Esophagus mucosa (tissue), 1 donor: ENCODE measurements around the gene TSPOAP1. TPM values are rescaled to one million over a fixed set of nuclear protein-coding genes. Genes with fewer than 3 reads are reported as not detected.

Experiments
- ATAC-seq: fragments of 200-7000 bp; cut with Tn5 transposase; one replicate; pipeline ENCODE4 v1.9.1; 2020
- total RNA-seq: library from RNA; stranded (reverse); gene quantifications from one replicate; pipeline ENCODE4 v1.2.4, GENCODE V29; 2023
- donor health status: DM: yes; HTN: yes; CAD: no.

Gene TSPOAP1
- total RNA-seq, 1 donor from 2014 or later = 2.6 TPM

DNA sequence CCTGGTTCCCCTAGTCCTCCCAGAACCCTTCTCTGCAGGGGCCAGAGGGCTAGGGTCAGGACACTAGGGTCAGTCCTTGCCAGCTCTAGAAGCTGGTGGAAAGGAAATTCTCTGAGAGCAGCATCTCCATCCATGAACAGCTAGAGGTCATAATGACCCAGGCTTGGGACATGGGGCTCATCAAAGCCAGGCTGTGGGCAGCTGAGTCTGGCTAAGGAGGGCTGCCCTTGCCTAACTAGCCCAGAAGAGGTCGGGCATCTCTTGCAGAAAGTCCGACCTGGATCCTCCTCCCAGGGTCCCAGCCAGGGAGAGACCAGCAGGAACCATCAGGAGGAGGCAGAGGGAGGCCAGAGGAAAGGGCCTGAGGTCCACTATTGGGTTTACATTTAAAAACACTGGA lies 52.2 kb downstream of the TSPOAP1 start:
- no peak for ATAC-seq

DNA sequence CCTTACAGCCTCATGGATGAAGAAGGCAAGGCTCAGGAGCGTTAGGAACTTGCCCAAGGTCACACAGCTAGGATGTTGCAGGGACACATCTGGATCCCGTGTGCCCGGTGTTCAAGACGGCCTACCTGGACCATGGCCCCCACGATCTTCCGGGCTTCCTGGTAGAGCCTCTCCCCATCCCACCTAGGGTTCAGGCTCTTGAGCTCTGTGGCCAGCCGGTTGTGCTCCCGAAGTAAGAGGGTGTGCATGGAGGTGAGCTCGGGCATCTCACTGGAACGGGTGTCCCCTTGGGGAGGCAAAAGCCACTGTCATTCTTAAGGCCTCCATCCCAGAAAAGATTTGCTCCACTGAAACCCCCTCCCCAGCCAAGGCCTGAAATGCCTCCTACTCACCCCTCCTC lies 53.2 kb downstream of the TSPOAP1 start:
- no peak for ATAC-seq

DNA sequence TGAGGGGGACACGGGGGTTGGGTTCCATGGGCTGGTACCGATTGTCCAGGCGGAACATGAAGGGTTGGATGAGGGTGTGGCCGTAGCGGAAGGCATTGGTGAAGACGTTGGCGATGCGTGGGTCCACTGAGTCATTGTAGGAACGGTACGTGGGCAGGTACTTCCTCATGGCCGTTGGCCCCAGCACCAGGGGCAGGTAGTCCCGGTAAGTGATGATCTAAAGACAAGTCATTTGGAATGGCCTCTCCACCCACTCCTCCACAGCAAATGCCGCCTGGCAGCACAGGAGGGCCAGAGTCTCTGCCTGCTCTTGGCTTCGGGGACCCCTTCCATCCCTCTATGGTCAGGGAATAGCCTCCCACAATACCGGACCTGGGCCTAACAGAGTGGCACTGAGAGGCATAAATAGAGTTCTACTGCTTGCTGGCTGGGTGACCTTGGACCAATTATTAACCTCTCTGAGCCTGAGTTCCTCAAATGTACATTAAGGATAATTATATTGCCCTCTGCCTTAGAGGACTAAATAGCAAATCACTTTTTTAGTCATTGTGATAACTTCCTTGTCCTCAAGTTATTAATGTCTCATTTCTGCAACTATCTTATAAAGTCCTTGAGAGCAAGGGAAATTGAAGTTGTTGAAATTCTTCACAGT lies 55.0 kb downstream of the TSPOAP1 start:
- ATAC-seq = peak; percentile 35

DNA sequence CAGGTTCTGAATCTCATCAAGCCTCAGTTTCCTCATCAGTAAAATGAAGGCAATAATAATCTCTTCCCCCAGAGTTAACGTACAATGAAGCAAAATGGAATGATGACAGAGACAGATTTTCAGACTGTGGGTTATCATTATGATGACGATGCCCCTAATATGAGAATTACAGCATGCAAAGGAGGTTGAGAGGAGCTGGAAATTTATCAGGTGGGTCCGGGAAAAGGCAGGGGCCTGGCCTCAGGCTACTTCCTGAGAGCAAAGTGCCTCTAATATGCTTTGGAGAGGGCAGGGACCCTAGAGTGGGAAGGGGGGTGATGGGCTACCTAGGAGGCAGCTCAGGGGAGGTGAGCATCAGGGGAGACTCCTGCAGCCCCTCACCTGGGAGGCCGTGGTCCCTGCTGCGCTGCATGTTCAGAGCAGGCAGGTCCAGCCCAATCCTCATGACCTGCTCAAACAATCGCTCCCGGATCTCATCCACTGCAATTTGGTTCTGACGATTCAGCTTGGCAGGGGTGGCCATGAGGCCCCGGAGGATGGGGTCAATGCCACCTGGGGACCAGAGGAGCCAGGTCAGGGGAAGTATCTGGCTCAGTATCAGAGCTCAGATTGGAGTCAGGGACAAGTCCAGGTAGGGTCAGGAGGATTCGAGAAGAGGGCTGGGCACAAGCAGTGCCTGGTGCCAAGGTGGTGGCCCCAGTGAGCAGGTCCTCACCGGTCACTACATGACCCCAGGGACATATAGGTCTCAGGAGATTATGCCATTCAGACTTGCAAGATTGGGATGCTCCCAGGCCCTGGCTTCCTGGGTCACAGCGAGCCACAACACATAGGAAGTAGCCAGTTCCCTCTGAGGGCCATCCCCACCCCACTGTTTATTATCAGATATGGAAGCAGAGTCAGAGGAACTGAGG lies 56.0 kb downstream of the TSPOAP1 start:
- ATAC-seq = no peak

DNA sequence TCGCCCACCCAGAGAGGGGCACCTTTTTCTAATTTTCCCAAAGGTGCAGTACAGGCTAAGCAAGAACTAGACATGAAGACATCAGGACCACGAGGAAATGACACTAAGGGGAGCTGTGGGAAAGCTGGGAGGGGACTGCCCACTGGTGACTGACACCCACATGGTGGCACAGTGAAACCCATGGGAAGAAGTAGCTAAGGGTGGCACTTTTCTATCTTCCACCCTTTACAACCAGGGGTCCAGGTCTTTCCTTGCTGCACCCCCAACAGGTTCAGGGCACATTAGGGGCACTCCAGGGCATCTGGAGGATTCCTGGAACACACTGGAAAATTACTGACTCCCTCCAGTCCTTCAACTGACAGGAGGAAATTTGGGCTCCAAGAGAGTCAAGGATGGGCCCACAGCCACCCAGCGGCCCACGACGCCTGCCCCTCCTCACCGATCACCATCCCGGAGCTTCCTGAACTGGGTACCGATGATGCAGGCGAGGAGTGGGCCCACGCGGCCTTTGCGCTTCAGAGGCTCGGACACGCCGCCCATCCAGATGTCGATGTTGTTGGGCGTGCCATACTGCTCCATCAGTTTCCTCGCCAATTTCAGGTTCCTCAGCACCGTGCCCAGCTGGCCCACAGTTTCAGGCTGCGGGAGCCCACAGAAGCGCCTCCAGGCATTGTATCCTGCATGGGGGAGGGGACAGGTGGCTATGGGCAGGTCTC lies 57.2 kb downstream of the TSPOAP1 start:
- ATAC-seq = no peak

DNA sequence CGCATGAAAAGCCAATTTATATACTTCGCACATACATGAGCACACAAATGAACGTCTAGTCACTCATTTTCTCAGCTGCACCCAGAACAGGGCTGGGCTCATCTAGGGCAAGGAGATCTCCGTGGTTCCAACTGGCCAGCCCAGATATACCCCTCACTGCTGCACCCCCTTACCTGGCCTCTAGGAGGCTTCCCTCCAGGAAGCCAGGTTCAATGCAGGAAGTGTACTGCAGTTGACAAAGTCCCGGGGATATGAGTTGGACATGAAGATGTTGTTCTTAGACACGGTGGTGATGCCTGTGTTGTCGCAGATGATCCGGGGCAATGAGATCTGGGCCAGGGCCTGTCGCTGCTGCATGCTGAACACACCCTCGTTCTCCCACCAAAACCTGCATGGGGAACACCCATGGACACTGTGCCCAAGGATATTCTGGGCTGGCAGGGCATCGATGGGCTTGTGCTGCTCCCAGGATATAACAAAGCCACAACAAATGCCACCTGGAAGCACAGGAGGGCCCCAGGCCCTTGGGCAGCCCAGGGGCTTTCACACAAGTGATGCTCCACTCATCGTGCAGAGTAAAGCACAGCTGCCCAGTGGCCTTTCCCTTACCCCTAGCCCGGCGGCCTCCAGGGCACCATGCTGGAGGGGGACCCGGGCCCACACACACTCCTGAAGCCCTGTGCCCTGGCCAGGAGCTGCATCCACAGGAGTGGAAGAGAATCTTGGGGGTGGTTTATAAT lies 57.9 kb downstream of the TSPOAP1 start:
- ATAC-seq = peak; percentile 33

DNA sequence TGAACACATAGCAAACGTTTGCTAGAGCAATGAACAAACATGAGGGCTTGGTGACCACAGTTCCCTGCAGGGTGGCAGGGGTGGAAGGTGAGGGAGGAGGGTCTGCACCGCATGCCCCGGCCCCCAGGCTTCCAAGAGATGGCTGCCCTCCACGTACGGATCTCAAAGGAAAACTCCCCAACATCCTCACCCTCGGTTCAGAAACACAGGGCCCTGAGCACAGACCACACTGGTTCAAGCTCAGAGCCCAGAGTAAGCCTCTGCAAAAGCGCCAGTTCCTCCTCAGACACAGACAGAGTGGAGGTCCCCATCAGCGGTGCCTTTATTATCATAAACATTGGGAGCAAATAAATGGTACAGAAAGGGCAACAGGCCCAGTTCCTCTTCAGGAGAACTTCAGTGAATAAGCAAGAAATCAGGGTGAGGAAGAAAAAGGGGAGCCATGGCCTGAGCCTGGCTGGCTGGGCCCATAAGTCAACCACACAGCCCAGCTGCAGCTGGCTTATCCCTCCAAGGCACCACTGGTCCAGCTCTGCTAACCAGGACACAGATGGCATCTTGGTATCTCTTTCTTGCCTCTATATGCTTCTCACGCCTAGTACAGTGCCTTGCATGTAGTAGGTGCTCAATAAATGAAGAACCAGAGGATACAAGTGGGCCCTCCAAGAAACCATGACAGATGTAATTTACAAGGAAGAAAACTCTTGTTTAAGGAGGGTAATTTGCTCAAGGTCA lies 58.9 kb downstream of the TSPOAP1 start:
- ATAC-seq = no peak

DNA sequence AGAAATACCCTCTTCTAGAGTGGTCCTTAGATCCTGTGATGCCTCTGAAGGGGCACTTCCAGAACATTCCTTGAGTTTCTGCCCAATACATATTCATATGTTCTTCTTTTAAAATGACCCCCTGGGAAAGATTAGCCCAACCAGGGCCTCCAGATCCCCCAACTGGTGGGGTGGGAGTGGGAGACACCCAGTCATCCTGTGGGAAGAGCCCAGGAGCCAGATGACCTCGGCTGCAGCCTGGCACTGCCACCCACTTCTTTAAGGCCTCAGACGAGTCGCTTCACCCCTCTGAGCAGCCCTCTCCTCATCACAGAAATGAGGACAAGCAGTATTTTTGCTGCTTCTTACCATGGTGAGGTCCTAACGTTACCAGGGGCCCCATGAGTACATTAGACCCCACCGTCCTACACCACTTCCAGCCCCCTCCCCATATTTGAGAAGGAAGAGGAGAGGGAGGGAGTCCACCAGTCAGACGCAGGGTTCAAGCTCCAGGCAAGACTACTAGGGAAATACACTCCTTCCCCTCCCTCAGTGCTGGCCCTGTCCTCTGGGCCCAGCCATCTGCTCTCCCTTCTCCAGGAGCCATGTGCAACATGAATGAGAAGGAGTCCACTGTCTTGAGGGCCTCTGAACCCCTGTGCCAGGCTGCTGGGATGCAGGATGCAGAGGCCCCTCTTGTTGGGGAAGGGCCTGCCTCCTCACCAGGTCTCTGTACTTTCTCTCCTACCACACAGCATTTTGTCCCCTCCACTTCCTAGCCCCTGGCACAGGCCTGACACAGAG lies 59.6 kb downstream of the TSPOAP1 start:
- no peak for ATAC-seq

DNA sequence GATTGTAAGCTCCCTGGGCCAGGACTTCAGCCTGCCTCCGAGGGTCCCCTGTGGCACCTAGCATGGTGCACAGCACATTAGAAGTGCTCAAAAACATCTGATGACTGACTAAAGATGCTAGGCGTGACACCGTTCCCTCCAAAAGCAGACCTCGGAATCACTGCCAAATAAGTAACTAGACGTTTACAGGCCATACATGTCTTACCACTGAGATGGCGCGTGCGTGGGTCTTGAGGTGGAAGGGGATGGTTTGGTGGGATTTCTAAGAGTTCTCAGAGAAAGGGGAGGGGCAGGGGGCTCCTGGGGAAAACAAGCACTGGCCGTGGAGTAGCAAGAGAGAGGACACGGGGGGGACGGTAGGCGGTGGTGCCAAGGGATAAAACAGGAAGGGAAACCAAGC lies 60.3 kb downstream of the TSPOAP1 start:
- no peak for ATAC-seq

DNA sequence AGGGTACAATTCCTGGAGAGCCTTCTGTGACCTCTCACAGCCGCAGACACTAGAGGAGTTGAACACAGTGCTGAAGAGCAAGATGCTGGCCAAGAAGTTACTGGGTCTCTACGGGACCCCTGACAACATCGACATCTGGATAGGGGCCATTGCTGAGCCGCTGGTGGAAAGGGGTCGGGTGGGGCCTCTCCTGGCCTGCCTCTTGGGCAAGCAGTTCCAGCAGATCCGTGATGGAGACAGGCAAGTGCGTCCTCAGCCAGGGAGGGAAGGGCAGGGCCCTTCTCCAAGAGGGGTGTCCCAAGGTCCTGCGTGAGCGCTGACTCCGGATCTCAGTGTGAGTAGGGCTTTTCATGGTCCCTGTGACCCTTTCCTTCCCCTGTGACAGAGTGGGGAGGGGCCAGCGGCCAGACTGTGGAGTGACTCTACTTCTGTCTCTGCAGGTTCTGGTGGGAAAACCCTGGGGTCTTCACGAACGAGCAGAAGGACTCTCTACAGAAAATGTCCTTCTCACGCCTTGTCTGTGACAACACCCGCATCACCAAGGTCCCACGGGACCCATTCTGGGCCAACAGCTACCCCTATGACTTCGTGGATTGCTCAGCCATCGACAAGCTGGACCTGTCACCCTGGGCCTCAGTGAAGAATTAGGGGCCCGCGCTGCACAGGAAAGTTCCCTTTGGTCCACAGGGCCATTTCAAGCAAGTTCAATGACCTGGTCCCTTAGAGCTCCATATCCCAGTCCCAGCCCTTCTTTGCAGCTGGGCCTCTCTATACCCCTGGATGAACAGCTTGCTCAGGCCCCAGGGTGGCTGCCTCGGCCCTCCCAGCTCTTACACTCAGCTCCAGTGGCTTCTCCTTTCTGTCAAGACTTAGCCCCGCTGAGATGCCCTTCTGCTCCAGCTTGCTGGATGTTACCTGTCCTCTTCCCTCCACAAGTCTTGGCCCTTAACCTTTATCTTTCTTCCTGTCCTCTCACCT lies 61.0 kb downstream of the TSPOAP1 start:
- no peak for ATAC-seq

DNA sequence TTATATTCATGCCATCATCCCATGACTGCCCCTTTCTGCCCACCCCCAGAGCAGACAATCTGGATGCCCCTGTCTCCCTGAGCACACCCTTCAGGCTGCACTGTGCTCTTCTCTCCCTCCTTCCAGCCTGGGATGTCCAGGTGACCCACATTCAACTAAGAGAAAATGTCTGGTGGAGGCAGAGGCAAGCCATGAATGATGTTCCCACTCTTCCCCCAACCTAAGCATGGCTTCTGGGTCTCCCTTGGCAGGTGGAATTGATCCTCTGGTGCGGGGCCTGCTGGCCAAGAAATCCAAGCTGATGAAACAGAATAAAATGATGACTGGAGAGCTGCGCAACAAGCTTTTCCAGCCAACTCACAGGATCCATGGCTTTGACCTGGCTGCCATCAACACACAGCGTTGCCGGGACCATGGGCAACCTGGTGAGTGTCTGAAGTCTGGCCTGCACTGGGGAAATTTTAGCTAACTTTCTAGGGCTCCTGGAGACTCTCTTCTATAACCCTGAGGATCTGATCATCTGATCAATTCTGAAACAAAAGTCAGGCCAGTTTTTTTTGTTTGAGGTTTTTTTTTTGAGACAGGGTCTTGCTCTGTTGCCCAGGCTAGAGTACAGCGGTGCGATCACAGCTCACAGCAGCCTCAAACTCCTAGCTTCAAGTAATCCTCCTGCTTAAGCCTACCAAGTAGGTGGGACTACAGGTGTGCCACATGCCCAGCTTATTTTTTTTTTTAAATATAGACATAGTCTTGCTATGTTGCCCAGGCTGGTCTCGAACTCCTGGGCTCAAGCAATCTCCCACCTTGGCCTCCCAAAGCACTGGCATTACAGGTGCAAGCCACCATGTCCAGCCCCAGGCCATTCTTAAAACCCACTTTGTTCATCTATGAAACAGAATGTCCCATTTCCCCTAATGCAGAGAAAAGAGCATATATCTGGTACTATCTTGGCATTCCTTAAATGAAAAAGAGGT lies 62.4 kb downstream of the TSPOAP1 start:
- ATAC-seq = no peak

DNA sequence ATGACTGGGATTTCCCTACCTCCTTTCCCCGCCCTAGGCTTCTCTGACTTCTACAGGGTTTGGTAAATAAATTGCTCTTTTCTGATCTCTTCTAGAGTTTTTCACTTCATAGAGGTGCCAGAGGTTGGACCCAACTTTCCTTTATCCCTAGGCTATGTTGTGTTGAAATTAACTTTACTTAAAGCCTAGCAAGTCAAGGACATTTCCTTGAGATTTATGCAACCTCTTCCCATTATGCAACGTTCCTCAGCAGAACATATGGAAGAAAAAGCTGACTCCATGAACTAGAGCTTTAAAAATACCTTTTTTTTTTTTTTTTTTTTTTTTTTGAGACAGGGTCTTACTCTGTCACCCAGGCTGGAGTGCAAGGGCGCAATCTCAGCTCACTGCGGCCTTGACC lies 63.3 kb downstream of the TSPOAP1 start:
- no peak for ATAC-seq

DNA sequence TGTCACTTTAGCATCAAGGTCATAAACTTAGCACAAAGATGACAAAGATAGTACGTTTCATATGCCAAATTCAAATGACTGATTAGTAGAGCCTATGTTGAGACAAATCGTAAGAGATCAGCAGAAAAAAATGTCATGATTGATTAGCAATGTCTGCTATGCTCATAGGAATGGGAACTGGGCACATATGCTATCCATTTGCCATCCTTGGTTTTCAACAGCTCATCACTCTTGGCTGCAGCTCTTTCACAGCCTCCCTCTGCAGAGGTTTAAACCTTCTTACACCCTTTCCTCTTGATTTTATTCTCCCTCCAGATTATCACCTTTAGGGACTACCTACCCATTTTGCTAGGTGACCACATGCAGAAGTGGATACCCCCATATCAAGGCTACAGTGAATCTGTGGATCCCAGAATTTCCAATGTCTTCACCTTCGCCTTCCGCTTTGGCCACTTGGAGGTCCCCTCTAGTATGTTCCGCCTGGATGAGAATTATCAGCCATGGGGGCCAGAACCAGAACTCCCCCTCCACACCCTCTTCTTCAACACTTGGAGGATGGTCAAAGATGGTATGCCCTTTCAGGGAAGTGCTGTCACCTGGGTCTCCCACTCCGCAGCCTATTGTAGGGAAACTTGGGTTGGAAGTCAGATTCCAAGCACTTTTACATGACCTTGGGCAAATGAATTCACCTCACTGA lies 64.0 kb downstream of the TSPOAP1 start:
- ATAC-seq = no peak

DNA sequence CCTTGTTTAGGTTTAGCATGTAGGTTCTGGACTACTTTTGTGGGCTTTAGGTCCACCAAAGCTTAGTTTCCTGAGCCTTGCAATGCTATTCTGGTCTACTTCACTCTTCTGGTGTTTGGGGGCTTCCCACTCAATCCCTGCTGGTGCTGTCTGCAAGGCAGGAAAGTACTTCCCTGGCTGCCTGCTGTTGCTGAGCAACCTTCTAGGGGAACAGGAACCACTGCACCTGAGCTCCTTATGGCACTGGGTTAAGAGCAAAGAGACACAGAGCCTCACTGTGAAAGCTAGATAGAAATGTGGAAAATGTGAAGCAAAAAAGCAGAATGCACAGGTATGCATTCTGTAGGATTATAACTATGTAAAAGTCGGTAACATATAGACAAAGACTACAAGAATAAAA lies 64.8 kb downstream of the TSPOAP1 start:
- ATAC-seq = no peak

DNA sequence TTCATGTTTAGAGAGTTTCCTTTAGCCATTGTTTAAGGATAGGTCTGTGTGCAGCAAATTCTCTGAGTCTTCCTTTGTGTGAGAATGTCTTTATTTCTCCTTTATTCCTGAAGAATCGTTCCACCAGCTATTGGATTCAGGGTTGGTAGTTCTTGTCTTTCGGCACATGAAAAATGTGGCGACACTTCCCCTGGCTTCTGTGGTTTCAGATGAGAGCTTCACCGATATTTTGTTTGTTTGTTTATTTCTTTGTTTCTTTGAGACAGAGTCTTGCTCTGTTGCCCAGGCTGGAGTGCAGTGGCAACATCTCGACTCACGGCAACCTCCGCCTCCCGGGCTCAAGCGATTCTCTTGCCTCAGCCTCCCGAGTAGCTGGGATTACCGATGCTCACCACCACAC lies 66.4 kb downstream of the TSPOAP1 start:
- no peak for ATAC-seq

DNA sequence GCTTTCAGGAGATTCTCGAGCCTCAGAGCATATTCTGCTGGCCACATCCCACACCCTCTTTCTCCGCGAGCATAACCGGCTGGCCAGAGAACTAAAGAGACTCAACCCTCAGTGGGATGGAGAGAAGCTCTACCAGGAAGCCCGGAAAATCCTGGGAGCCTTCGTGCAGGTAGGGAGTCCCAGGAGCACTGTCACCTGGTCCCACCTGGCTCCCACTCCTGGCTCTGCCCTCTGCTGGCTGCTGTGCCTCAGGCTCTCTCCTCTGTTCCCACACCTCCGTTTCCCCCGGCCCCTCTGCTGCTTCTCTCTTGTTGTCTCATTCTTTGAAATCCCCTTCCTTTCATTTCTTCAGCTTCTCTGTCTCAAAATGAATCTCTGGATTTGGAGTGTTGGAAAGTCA lies 73.8 kb downstream of the TSPOAP1 start:
- no peak for ATAC-seq

DNA sequence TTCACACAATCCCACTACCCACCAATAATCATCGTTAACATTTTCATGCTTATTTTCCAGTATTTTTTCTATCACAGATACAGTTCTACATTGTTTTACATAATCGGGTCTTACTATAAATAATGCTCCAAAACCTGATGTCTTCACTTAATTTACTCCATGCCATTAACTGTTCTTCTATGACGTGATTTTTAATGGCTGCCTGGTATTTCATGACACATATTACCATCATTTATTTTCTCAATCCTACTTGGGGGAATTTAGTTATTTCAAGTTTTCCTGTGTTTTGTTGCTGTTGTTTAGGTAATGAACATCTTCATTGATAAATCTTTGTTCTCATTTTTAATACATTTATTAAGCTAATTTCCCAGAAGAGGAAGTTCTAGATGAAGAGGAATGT lies 75.5 kb downstream of the TSPOAP1 start:
- ATAC-seq = no peak

DNA sequence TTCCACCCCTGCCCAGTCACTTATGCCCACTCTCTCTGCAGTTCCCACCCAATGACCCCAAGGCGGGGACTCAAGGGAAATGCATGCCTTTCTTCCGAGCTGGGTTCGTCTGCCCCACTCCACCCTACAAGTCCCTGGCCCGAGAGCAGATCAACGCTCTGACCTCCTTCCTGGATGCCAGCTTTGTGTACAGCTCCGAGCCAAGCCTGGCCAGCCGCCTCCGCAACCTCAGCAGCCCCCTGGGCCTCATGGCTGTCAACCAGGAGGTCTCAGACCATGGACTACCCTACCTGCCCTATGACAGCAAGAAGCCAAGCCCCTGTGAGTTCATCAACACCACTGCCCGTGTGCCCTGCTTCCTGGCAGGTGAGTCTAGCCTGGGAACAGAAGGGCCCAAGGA lies 76.5 kb downstream of the TSPOAP1 start:
- ATAC-seq = no peak
